ENCODE measurements around the gene STMN3. TPM values are rescaled to one million over a fixed set of nuclear protein-coding genes. Genes with fewer than 3 reads are reported as not detected.
A peak's percentile ranks its signal among the peaks of the same experiment; 100 is the strongest.

The STMN3 gene
- total RNA-seq, 1 donor from 2014 or later, result 4.6 TPM

DNA sequence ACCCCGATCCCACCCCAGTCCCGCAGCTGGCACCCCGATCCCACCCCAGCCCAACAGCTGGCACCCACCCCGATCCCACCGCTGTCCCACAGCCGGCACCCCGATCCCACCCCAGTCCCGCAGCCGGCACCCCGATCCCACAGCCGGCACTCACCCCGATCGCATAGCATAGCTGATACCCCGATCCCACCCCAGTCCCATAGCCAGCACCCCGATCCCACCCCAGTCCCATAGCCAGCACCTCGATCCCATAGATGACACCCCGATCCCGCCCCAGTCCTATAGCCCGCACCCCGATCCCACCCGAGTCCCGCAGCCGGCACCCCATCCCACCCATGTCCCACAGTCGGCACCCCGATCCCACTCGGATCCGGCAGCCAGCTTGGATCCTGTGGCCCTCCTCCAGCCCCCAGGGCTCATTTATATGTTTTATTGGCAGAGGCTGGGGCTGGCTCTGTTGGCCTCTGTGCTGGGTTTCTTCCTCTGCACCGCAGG lies 25.4 kb downstream of the STMN3 start:
- intact Hi-C loops (cut with micrococcal nuclease), result no loop called here
- peaks cover 45% of the 10 kb centered on the region for H3K4me1 ChIP-seq
- peak overlapping the region; percentile 99 for H3K27ac ChIP-seq (replicated peaks)
- peak overlapping the region; percentile 98 for H3K4me3 ChIP-seq
- no peaks in the 10 kb centered on the region for H3K9me3 ChIP-seq (replicated peaks)
- H3K36me3 ChIP-seq, result peaks cover 3% of the 10 kb centered on the region
- DNase-seq, result no peak
- no peaks in the 10 kb centered on the region for H3K27me3 ChIP-seq (ENCODE audit: low read depth)
- TF ChIP-seq, protein P1, sequence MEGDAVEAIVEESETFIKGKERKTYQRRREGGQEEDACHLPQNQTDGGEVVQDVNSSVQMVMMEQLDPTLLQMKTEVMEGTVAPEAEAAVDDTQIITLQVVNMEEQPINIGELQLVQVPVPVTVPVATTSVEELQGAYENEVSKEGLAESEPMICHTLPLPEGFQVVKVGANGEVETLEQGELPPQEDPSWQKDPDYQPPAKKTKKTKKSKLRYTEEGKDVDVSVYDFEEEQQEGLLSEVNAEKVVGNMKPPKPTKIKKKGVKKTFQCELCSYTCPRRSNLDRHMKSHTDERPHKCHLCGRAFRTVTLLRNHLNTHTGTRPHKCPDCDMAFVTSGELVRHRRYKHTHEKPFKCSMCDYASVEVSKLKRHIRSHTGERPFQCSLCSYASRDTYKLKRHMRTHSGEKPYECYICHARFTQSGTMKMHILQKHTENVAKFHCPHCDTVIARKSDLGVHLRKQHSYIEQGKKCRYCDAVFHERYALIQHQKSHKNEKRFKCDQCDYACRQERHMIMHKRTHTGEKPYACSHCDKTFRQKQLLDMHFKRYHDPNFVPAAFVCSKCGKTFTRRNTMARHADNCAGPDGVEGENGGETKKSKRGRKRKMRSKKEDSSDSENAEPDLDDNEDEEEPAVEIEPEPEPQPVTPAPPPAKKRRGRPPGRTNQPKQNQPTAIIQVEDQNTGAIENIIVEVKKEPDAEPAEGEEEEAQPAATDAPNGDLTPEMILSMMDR (IDR thresholded peaks at IDR 0.05; ENCODE audit: borderline replicate concordance), result no peak

DNA sequence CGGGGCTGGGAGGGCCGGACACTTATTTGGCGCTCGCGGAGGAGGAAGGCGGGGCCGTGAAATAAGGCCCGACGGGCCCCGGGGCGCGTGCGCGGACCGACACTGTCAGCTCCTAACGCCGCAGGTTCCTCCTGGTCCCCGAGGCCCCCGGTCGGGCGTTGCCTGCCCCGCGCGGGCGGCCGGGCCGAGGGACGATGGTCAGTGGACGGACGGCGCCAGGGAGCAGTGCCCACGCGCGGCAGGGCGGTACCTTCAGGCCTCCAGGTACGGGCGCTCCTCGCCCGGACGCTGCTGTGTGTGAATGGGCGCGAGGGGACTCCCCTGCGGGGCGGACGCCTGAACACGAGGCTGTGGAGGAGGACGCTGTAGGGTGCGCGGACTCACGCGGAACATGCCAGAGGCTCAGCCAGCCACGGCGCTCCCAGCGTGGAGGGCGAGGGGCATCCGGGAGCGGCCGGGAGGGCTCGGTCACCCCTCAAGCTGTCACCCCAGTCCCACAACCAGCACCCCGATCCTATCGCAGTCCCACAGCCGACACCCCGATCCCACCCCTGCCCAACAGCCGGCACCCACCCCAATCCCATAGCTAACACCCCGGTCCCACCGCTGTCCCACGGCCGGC lies 26.0 kb downstream of the STMN3 start:
- H3K9me3 ChIP-seq (replicated peaks), result no peaks in the 10 kb centered on the region
- peak; percentile 96 for DNase-seq
- H3K4me1 ChIP-seq, result peaks cover 45% of the 10 kb centered on the region
- H3K4me3 ChIP-seq, result peak overlapping the region; percentile 98
- peak overlapping the region; percentile 99 for H3K27ac ChIP-seq (replicated peaks)
- TF ChIP-seq, protein P1 (IDR thresholded peaks at IDR 0.05; ENCODE audit: borderline replicate concordance), result no peak
- no peaks in the 10 kb centered on the region for H3K27me3 ChIP-seq (ENCODE audit: low read depth)
- intact Hi-C loops (cut with micrococcal nuclease), result no loop called here
- H3K36me3 ChIP-seq, result peaks cover 6% of the 10 kb centered on the region

DNA sequence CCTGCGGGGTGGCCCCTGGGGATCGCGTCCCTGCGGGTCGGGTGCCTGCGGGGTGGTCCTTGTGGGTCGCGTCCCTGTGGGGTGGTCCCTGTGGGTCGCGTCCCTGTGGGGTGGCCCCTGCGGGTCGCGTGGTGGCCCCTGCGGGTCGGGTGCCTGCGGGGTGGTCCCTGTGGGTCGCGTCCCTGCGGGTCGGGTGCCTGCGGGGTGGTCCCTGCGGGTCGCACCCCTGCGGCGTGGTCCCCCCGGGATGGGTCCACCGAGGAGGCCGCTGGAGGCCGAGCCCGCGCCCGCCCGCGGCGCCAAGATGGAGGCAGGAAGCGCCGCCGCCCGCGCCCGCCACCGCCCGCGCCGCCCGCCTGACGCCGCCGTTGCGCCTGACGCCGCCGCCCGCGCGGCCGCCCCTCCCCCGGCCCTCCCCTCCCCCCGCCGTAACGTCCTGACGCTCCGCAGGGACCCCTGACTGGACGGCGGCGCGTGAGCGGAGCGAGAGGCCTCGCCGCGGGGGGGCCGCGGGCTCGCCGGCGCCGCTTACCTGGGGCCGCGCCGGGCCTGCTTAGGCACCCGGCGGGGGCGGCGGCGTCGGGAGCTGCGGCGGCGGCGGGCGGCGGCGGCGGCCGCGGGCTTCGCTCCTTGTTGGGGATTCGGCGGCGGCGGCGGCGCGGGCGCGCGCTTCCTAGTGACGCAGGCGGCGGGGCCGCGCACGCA lies 26.6 kb downstream of the STMN3 start, which contains the start of gene GMEB2:
GMEB2 (minus strand) TSS at position 678 of the 705 bp plus-strand sequence. CDS start 7,704 bp downstream, outside the sequence.
- intact Hi-C loops (cut with micrococcal nuclease), result no loop called here

DNA sequence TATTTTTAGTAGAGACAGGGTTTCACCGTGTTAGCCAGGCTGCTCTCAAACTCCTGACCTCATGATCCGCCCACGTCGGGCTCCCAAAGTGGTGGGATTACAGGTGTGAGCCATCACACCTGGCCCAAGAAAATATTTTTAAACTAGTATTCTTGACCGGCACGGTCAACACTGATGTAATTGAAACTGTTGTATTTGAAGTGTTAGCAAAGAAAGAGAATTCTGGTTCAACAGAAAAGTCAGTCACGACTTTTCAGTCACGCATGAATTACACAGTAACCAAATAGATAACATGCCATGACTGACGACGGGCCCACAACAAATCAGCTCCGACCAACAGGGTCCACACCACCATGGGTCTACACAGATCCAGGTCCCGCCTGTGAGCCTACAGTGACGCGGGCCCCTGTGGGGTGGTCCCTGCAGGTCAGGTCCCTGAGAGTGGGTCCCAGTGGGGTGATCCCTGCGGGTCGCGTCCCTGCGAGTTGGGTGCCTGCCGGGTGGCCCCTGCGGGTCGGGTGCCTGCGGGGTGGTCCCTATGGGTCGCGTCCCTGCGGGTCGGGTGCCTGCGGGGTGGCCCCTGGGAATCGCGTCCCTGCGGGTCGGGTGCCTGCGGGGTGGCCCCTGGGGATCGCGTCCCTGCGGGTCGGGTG lies 27.3 kb downstream of the STMN3 start:
- Histone ChIP-seq H3K36me3 (peaks cover 6% of the 10 kb centered on the region), H3K27ac (replicated peaks) (peak overlapping the region; percentile 99), H3K4me3 (peak overlapping the region; percentile 98), H3K4me1 (peaks cover 41% of the 10 kb centered on the region), H3K9me3 (replicated peaks) (no peaks in the 10 kb centered on the region), H3K27me3 (ENCODE audit: low read depth) (no peaks in the 10 kb centered on the region)
- TF ChIP-seq, protein P1 (IDR thresholded peaks at IDR 0.05; ENCODE audit: borderline replicate concordance), result no peak
- DNase-seq, result peak; percentile 31
- intact Hi-C loops (cut with micrococcal nuclease), result no loop called here

More for the DNA sequence above, 26.6 kb downstream of the STMN3 start, which contains the start of gene GMEB2:
- Histone ChIP-seq H3K4me3 (peak within 1 kb of the TSS; percentile 98), H3K36me3 (peaks cover 6% of the 10 kb centered on the region), H3K9me3 (replicated peaks) (no peaks in the 10 kb centered on the region), H3K27ac (replicated peaks) (peak within 1 kb of the TSS; percentile 99), H3K27me3 (ENCODE audit: low read depth) (no peaks in the 10 kb centered on the region), H3K4me1 (peaks cover 45% of the 10 kb centered on the region)
- peak; percentile 81 for DNase-seq
- TF ChIP-seq, protein P1 (IDR thresholded peaks at IDR 0.05; ENCODE audit: borderline replicate concordance), result no peak

DNA sequence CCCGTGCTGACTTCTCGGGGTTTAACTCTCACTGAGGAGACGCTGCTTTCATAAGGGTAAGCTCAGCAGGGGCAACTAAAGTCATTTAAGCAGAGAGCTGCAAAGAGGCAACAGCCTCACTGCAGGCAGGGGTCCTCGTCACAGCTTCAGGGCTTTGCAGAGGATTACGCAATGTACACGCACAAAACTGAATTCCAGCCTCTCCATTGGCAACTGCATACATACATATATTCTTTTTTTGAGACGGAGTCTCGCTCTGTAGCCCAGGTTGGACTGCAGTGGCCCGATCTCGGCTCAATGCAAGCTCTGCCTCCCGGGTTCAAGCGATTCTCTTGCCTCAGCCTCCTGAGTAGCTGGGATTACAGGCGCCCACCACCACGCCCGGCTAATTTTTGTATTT lies 28.7 kb downstream of the STMN3 start:
- Histone ChIP-seq H3K9me3 (replicated peaks) (no peaks in the 10 kb centered on the region), H3K4me1 (peaks cover 37% of the 10 kb centered on the region), H3K4me3 (no peak overlapping the region), H3K36me3 (peaks cover 6% of the 10 kb centered on the region), H3K27ac (replicated peaks) (peak overlapping the region; percentile 99), H3K27me3 (ENCODE audit: low read depth) (no peaks in the 10 kb centered on the region)
- no peak for DNase-seq
- TF ChIP-seq, protein P1 (IDR thresholded peaks at IDR 0.05; ENCODE audit: borderline replicate concordance), result no peak
- intact Hi-C loops (cut with micrococcal nuclease), result no loop called here

Data from left ventricle myocardium inferior (tissue), 1 donor.